ENCODE measurements around the gene DDX47.

- TF ChIP-seq CTCF (IDR thresholded peaks at IDR 0.05) = no peak
- TF ChIP-seq EP300 (IDR thresholded peaks at IDR 0.05) = no peak
- no peak for TF ChIP-seq POLR2AphosphoS5 (IDR thresholded peaks at IDR 0.05)
- no peak for TF ChIP-seq POLR2A (IDR thresholded peaks at IDR 0.05)
These were observed 48.3 kb upstream of the DDX47 start for GRCh38 chr12:12764824-12765223.
